HepG2 (cell line): ENCODE data around the gene CACNA1C. TPM values are rescaled to one million over a fixed set of nuclear protein-coding genes. Genes with fewer than 3 reads are reported as not detected.

ENCODE experiments used
- ATAC-seq: fragments of 200-7000 bp; cut with Tn5 transposase; 3 replicates; pipeline ENCODE4 v1.9.1; 2020; ENCODE audit warnings: mild to moderate bottlenecking, moderate library complexity
- BruUV-seq: library from RNA; stranded (reverse); fragments of 400-500 nt; replicated peaks from 2 replicates; lab custom pipeline; 2021; lab: Mats Ljungman, UMichigan
- CTCF ChIA-PET: fragments of 300-600 bp; formaldehyde crosslinking; extraction: SDS; loops from one replicate; lab custom pipeline; 2021; ENCODE audit warnings: low total read pairs, inconsistent platforms, low intra/inter-chr PET ratio; lab: Yijun Ruan, JAX
- POLR2A ChIA-PET: fragments of 350-600 bp; sonication (Branson Sonifier 250); formaldehyde crosslinking; loops from one replicate; lab custom pipeline; 2020; ENCODE audit warnings: antibody characterized with exemption, inconsistent platforms; lab: Yijun Ruan, JAX
- DNase-seq: peaks from one replicate; pipeline ENCODE4 v3.0.0-alpha.2; 2015; ENCODE audit warnings: low spot score
- FAIRE-seq: peaks from 3 replicates; lab custom pipeline; 2011; peaks lifted over from hg19 to GRCh38; lab: Jason Lieb, UNC
- H2AFZ ChIP-seq: one replicate; pipeline ENCODE4 v1.6.1; 2011; ENCODE audit warnings: low read length, inconsistent platforms
- H3K27ac ChIP-seq: fragments of 300-600 bp; 3 replicates; pipeline ENCODE4 v1.8.0; 2011; ENCODE audit warnings: mixed run types, mild to moderate bottlenecking, mixed read lengths, low read length, inconsistent platforms; ENCODE audit not compliant: insufficient read depth; ENCODE audit errors: extremely low read length
- H3K27me3 ChIP-seq, 2 experiments: fragments of 200-600 bp in 1 of 2; 2 replicates in 1 of 2; 3 replicates in 1 of 2; pipeline versions ENCODE4 v1.6.0 to v1.8.0; 2011; ENCODE audit warnings: low read length in 2 of 2, mild to moderate bottlenecking in 2 of 2, moderate library complexity in 2 of 2, inconsistent platforms in 1 of 2; ENCODE audit not compliant: insufficient read depth in 2 of 2, control insufficient read depth in 1 of 2
- H3K36me3 ChIP-seq, 2 experiments: fragments of 200-600 bp in 1 of 2; replicated peaks in 1 of 2; 2 replicates in 1 of 2; 3 replicates in 1 of 2; pipeline versions ENCODE4 v1.5.1 to v1.8.0; 2011; ENCODE audit warnings: low read length in 2 of 2, inconsistent platforms in 1 of 2; ENCODE audit not compliant: insufficient read depth in 2 of 2, control insufficient read depth in 1 of 2
- H3K4me1 ChIP-seq: 2 replicates; pipeline ENCODE4 v1.5.1; 2012; ENCODE audit warnings: low read length, inconsistent platforms; ENCODE audit not compliant: insufficient read depth
- H3K4me2 ChIP-seq: 2 replicates; pipeline ENCODE4 v1.6.0; 2011; ENCODE audit warnings: low read depth, low read length, inconsistent platforms
- H3K4me3 ChIP-seq, 3 experiments: fragments of 200-600 bp in 1 of 3; sonication (generic), shearing (Covaris generic) in 1 of 3; replicated peaks in 1 of 3; 2 replicates each; pipeline ENCODE4 v1.5.1; 2011 to 2016; ENCODE audit warnings: low read length in 3 of 3, inconsistent platforms in 2 of 3, low read depth in 2 of 3, mild to moderate bottlenecking in 2 of 3, control low read depth in 1 of 3, mixed read lengths in 1 of 3; ENCODE audit not compliant: insufficient read depth in 1 of 3
- H3K79me2 ChIP-seq: one replicate; pipeline ENCODE4 v1.6.1; 2011; ENCODE audit warnings: low read length, inconsistent platforms; ENCODE audit not compliant: insufficient read depth
- H3K9ac ChIP-seq: 2 replicates; pipeline ENCODE4 v1.6.0; 2011; ENCODE audit warnings: mild to moderate bottlenecking, low read depth, low read length, inconsistent platforms; ENCODE audit not compliant: insufficient read depth
- H3K9me3 ChIP-seq: 2 replicates; pipeline ENCODE4 v1.5.1; 2012; ENCODE audit warnings: mild to moderate bottlenecking, low read length
- H4K20me1 ChIP-seq: 2 replicates; pipeline ENCODE4 v1.6.0; 2011; ENCODE audit warnings: inconsistent platforms, mild to moderate bottlenecking, low read length, moderate library complexity; ENCODE audit not compliant: insufficient read depth
- KDM5B ChIP-seq: sonication (generic); formaldehyde crosslinking; IDR thresholded peaks from 2 replicates; pipeline ENCODE4 v1.4.0; 2020; ENCODE audit warnings: missing genetic modification reagents, mild to moderate bottlenecking, borderline replicate concordance
- NBN ChIP-seq: fragments of 450-650 bp; conservative IDR thresholded peaks from 2 replicates; pipeline ENCODE4 v1.6.1; 2017
- SNAPC4 ChIP-seq: sonication (generic); formaldehyde crosslinking; IDR thresholded peaks from 2 replicates; pipeline ENCODE4 v1.4.0; 2020; ENCODE audit warnings: mild to moderate bottlenecking, missing genetic modification reagents
- ZBTB44 ChIP-seq: sonication (generic); formaldehyde crosslinking; IDR thresholded peaks from 2 replicates; pipeline ENCODE4 v1.4.0; 2020; ENCODE audit warnings: missing genetic modification reagents
- ZNF335 ChIP-seq: sonication (generic); formaldehyde crosslinking; IDR thresholded peaks from 2 replicates; pipeline ENCODE4 v1.4.0; 2020; ENCODE audit warnings: missing genetic modification reagents
- ZNF33A ChIP-seq: sonication (generic); formaldehyde crosslinking; IDR thresholded peaks from 2 replicates; pipeline ENCODE4 v1.5.1; 2020; ENCODE audit warnings: missing genetic modification reagents, mild to moderate bottlenecking, moderate library complexity, borderline replicate concordance
- ZNF782 ChIP-seq: sonication (generic); formaldehyde crosslinking; IDR thresholded peaks from 2 replicates; pipeline ENCODE4 v1.4.0; 2020; ENCODE audit warnings: missing genetic modification reagents, mild to moderate bottlenecking, borderline replicate concordance
- WGBS: methylation state at CpG from one replicate; pipeline ENCODE4 v1.1.6; 2017; ENCODE audit warnings: low lambda C conversion rate; 5-methylcytosine and 5-hydroxymethylcytosine counted together
- in situ Hi-C: cut with HindIII; loops from 2 replicates; pipeline ENCODE4 v1.10.0; 2017; ENCODE audit warnings: low pct_unique_long_range_greater_than_20kb; ENCODE audit not compliant: extremely low pct_ligation_motif_present
- intact Hi-C: fragments of 100-400 bp; cut with micrococcal nuclease; formaldehyde crosslinking; loops from one replicate; pipeline ENCODE4 v1.10.0; 2022; ENCODE audit not compliant: unreplicated experiment
- polyA plus RNA-seq, 8 experiments: library from polyadenylated mRNA; depleted of rRNA in 3 of 8; stranded (reverse) in 7 of 8; unstranded in 1 of 8; fragments of >200 nt; fragmentation: Illumina TruSeq in 4 of 8; extraction: Trizol in 4 of 8; gene quantifications; 2 replicates each; pipeline versions ENCODE4 v1.2.1 to v1.2.3, GENCODE V29; 2011 to 2016; ENCODE audit warnings: low read depth in 4 of 8, missing spikeins in 1 of 8, mixed read lengths in 1 of 8; ENCODE audit not compliant: insufficient read depth in 1 of 8
- total RNA-seq, 5 experiments: library from RNA; depleted of rRNA; stranded (reverse); fragments of >200 nt; fragmentation: Illumina TruSeq; extraction: Trizol; gene quantifications; 2 replicates each; pipeline ENCODE4 v1.2.3, GENCODE V29; 2016; ENCODE audit warnings: low read depth in 1 of 5
- TF ChIP-seq, protein P1 (sequence below): sonication (generic); formaldehyde crosslinking; IDR thresholded peaks from 2 replicates; pipeline ENCODE4 v1.8.0; 2022; ENCODE audit warnings: missing genetic modification reagents, mild to moderate bottlenecking, borderline replicate concordance
- TF ChIP-seq, protein P2 (sequence below): sonication (generic); formaldehyde crosslinking; IDR thresholded peaks from 2 replicates; pipeline ENCODE4 v1.4.0; 2020; ENCODE audit warnings: missing genetic modification reagents

The CACNA1C gene
- total and polyA plus RNA-seq, 2 of the 13 experiments (the other 11 are each of a cell fraction or from before 2014, with no cell fraction given), result not detected

- CTCF ChIA-PET, result no interaction called here
- Histone ChIP-seq H3K27ac (no peak overlapping the region), H3K4me3 (no peak overlapping the region), H3K4me2 (no peak overlapping the region), H3K4me1 (no peaks in the 10 kb centered on the region), H3K27me3 (peaks cover 7 to 60% of the 10 kb centered on the region in 2 experiments), H3K36me3 (no peaks in the 10 kb centered on the region), H4K20me1 (no peaks in the 10 kb centered on the region), H2AFZ (no peak overlapping the region), H3K9me3 (no peaks in the 10 kb centered on the region), H3K79me2 (no peaks in the 10 kb centered on the region), H3K9ac (no peak overlapping the region)
- POLR2A ChIA-PET, result no interaction called here
- BruUV-seq, result no TSS peak
- intact Hi-C loops, result no loop called here
- no peak for ATAC-seq
- no peak for FAIRE-seq
- in situ Hi-C loops, result no loop called here
- WGBS, result 12% methylated on average over 6 of the region's 12 CpGs
- DNase-seq, result no peak
- no peak for TF ChIP-seq ZNF33A (CRISPR knock-in tag)
- TF ChIP-seq ZNF335 (CRISPR knock-in tag), result no peak
- no peak for TF ChIP-seq ZBTB44 (CRISPR knock-in tag)
- TF ChIP-seq SNAPC4 (CRISPR knock-in tag), result no peak
- TF ChIP-seq KDM5B, result no peak
- TF ChIP-seq NBN, result no peak
- no peak for TF ChIP-seq ZNF782 (CRISPR knock-in tag)
- TF ChIP-seq, protein P1, sequence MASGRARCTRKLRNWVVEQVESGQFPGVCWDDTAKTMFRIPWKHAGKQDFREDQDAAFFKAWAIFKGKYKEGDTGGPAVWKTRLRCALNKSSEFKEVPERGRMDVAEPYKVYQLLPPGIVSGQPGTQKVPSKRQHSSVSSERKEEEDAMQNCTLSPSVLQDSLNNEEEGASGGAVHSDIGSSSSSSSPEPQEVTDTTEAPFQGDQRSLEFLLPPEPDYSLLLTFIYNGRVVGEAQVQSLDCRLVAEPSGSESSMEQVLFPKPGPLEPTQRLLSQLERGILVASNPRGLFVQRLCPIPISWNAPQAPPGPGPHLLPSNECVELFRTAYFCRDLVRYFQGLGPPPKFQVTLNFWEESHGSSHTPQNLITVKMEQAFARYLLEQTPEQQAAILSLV (CRISPR knock-in tag), result no peak
- TF ChIP-seq, protein P2, sequence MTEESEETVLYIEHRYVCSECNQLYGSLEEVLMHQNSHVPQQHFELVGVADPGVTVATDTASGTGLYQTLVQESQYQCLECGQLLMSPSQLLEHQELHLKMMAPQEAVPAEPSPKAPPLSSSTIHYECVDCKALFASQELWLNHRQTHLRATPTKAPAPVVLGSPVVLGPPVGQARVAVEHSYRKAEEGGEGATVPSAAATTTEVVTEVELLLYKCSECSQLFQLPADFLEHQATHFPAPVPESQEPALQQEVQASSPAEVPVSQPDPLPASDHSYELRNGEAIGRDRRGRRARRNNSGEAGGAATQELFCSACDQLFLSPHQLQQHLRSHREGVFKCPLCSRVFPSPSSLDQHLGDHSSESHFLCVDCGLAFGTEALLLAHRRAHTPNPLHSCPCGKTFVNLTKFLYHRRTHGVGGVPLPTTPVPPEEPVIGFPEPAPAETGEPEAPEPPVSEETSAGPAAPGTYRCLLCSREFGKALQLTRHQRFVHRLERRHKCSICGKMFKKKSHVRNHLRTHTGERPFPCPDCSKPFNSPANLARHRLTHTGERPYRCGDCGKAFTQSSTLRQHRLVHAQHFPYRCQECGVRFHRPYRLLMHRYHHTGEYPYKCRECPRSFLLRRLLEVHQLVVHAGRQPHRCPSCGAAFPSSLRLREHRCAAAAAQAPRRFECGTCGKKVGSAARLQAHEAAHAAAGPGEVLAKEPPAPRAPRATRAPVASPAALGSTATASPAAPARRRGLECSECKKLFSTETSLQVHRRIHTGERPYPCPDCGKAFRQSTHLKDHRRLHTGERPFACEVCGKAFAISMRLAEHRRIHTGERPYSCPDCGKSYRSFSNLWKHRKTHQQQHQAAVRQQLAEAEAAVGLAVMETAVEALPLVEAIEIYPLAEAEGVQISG (CRISPR knock-in tag), result no peak
These were observed 234.4 kb downstream of the CACNA1C start for GRCh38 chr12:2287151-2287550.
